Measurements from ENCODE around the gene DENND5B.
"Not testable (repeated sequence)": the region's sequence is repeated elsewhere in the genome, so short reads cannot be mapped to it uniquely, and the experiment has no call there.

DENND5B gene

GRCh38 chr12:31590642-31591379 is at the start of gene DENND5B:
Gene DENND5B, minus strand, starts transcription at chr12:31591136. Its CDS starts 304 bp downstream, at chr12:31590832.
- DNase-seq: no peak

GRCh38 chr12:31634620-31635019 is 43.7 kb upstream of the DENND5B start:
- DNase-seq: no peak

DNA sequence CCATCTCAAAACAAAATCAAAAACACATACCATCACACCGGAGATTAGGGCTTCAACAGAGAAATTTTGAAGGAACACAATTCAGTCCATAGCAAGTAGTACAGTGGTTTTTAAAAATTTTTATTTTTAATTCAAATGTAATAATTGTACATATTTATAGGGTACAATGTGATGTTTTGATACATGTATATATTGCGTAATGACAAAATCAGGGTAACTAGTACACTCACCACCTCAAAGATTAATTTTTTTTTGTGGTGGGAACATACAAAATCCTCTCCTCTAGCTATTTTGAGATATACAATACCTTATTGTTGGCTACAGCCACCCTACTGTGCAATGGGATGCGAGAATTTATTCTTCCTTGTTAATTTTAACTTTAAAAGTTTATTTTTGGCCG is 42.5 kb upstream of the DENND5B start:
- DNase-seq: no peak

DNA sequence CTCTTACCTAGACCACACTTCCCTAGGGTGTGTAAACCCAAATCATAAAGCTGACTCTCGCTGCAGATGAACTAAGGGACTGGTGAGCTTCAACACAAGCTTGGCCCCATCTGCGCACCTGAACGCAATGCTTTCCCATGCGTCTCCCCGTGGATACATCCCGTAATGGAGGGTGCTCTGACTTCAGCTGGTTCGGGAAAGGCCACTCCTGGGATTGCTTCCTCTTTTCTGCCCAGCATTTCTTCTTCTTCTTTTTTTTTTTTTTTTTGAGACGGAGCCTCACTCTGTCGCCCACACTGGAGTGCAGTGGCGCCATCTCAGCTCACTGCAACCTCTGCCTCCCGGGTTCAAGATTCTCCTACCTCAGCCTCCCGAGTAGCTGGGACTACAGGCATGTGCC is 40.9 kb upstream of the DENND5B start:
- no peak for DNase-seq

GRCh38 chr12:31631023-31631724 is 40.2 kb upstream of the DENND5B start:
- no peak for DNase-seq

GRCh38 chr12:31629756-31630732 is 39.1 kb upstream of the DENND5B start:
- no peak for DNase-seq

- DNase-seq: no peak
These were observed 36.6 kb upstream of the DENND5B start for GRCh38 chr12:31627456-31628054.

- DNase-seq: no peak
These were observed 35.5 kb upstream of the DENND5B start for GRCh38 chr12:31626270-31626995.

DNA sequence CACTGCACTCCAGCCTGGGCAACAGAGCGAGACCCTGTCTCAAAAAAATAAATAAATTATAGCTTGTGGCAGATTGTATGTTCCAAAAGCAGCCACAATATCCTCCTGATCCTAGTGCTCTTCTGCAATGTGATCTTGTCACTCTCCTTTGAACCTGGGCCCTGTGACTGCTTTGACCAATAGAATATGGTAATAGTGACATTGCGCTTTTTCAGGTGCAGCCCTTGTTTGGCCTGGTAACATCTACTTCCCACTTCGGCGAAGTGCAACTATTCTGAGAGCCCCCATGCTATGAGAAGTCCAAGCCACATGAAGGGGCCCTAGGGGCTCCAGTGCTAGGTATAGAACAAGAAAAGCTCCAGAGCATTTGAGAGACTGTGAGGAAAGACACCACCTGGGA is 31.1 kb upstream of the DENND5B start:
- no peak for DNase-seq

- no peak for DNase-seq
These were observed 29.4 kb upstream of the DENND5B start for GRCh38 chr12:31620311-31620710.

DNA sequence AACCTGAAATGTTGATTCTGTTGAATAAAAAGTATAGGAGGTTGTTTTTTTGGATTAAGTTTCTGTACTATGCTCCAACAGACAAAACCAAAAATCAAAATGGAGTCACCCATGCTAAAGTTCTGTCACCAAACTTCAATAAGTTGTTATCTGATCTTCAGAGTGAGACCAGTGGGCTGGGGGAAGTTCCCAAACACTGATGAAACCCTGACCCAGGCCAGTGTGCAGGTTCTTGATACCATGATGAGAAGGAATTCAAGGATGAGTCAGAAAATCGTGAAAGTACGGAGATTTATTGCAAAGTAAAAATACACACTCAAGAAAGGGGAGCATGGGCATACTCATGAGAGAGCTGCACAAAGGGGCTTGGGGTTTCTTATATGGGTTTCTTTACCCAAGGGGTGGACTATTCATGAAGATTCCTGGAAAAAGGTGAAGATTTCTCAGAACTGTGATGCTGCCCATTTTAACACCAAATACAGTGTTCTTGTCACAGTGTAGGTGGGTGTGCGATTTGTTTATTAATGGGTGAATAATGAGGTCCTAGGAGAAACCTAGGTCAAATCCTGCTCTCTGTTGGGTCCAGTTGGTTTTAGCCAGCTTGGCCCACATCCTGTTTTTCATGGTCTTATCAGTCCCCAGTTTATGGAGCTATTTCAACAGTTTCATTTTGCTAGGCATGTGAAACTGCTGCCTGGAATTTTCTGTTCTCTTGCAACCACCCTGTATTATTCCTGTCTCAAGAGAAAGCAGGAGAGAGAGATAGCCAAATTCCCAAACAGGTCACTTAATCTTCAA is 27.5 kb upstream of the DENND5B start:
- no peak for DNase-seq

DNA sequence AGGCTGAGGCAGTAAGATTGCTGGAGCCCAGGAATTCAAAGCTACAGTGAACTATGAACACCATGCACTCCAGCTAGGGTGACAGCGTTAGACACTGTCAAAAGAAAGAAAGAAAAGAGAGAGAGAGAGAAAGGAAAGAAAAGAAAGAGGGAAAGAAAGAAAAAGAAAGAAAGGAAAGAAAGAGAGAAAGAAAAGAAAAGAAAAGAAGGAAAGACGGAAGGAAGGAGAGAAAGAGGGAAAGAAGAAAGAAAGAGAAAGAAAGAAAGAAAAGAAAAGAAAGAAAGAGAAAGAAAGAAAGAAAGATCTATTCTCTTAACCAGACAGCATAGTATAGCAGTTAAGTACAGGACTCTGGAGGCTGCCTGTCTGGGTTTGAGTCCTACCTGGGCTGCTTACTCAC is 21.9 kb upstream of the DENND5B start:
- no peak for DNase-seq

GRCh38 chr12:31608299-31608698 is 17.4 kb upstream of the DENND5B start:
- DNase-seq: not testable (repeated sequence)

- no peak for DNase-seq
These were observed 14.6 kb upstream of the DENND5B start for GRCh38 chr12:31605531-31605930.

DNA sequence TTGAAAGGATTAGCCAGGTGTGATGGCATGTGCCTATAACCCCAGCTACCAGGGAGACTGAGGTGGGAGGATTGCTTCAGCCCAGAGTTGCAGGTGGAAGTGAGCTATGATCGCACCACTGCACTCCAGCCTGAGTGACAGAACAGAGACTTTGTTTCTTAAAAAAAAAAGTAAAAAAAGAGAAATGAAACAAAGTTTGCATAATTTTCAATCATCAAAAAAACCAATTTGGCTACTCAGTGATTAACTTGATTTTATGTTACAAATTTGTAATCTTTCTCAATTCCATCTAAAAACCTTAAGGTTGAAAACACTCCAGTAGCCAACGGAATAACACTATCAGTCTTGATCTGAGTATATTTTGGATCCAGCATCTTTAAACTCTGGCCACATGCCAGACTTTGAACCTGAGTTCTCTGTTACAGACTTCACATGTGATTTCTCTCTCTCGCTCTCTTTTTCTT is 12.6 kb upstream of the DENND5B start:
- DNase-seq: no peak

DNA sequence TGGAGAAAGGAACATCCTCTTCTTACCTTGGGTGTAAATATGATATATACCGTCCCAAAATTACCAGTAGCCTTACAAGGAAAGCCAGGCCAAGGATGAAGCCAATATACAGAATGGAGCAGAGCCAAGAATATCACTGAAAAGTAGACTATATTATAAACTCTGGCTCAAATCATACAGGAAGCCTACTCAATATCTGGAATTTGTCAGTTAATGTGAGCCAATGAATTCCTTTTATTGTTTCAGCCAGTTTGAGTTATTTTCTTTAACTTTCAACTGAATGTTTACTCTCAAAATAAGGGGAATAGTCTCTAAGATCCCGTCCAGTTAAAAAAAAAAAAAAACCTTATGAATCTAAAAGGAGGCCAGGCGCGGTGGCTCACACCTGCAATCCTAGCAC is 9.8 kb upstream of the DENND5B start:
- DNase-seq: no peak

- DNase-seq: no peak
These were observed 9.3 kb upstream of the DENND5B start for GRCh38 chr12:31600252-31600651.

- no peak for DNase-seq
These were observed 8.1 kb upstream of the DENND5B start for GRCh38 chr12:31599053-31599452.

GRCh38 chr12:31597066-31597465 is 6.1 kb upstream of the DENND5B start:
- no peak for DNase-seq

- no peak for DNase-seq
These were observed 3.7 kb upstream of the DENND5B start for GRCh38 chr12:31594681-31595080.

DNA sequence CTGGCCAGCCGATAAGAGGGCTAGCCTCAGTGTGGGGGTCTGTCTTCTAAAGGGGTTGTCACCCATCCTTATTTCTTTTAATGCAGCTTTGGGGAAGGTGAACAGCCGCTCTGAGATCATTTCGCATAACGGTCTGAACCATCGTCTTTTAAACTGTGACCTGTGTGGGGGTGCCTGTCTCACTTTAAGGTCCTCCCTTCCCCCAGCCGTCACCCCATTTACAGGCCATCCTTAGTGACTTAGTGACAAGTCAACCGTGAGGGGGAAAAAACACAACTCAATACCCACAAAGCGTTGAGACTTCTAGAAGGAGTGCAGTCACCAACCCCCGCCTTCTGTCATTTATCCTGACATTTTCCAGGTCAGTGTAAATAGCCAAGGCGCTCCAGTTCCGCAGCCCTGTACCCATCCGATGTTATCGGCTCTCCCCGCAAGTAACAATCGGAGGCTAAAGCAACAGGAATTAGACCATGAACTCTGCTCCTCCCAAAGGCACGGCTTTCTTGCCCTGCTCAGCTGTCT is 505 bp upstream of the DENND5B start:
- DNase-seq: no peak
